Ramos (cell line): Measurements from ENCODE around the gene OR2H2.

Source experiments
- in situ Hi-C: fragments of 300-500 bp; cut with MboI; formaldehyde crosslinking; loops from one replicate; pipeline ENCODE4 v1.14.3; 2022; ENCODE audit warnings: low sequenced_read_pairs; ENCODE audit not compliant: unreplicated experiment

Gene OR2H2

DNA sequence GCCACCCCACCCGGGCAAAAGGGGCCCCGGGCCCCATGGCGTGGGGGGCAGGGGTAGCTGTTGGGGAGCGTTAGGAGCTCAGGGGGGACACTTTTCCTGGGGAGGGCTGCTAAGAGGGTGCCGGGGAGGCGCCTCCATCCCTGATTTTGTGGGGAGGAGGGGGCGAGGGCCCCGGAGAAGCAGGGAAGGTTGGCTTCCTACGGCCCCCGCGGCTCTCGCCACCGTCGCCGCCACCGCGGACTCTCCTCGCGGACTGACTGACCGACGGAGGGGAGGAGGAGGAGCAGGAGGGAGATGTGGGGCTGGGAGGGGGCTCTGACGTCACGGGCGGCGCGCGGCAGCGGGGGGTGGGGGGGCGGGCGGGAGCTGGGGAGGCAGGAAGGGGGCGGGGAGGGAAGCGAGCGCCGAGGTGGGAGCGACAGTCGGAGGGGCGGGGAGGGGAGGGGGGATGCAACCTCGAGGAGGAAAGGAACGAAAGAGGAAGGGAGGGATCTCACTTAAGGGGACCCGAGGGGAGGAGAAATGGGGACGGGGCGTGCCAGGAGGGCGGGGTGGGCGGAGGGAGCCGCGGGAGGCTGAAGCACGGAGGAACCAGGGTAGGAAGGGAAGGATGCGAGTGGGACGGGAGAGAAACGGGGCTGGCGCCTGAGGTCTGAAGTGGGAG lies 43.0 kb downstream of the OR2H2 start:
- in situ Hi-C loops, result no loop called here

DNA sequence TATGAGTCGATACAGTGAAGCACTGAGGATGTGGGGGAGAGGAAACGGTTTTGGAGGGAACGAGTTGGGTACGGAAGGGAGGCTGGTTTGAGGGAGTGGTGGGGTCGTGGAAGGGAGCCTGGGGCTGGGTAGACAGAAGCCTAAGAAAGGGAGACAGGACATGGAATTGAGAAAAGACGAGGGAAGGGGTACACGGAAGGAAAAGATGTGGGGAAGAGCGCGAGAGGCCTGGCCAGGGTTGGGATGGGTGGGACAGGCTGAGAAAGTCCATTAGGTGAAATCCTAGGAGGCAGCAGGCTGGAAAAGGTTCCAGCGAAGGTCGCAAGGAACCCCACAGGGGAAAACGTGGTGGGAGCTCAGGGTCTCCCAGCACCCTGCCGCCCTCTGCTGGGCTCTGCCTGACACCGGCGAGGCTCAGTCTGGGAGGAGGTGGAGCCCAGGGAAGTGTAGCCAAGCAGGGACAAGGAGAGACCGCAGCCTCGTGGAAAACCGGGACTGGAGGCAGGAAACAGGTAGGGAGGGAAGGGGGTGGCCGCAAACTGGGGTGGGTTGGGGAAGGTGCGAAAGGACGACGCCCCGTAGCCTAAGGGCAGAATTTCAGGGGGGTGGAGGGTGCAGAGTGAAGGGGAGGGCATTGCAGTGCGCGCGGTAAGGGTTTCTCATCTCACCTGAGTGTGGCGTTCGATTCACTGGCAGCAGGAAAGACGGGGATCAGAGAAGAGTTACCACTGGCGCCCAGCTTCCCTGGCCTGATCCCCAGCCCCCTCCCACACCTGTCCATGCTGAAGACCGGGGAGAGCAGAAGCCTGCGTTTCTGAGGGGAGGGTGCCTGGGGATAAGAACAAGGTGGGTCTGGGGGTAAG lies 43.7 kb downstream of the OR2H2 start:
- in situ Hi-C loops, result no loop called here

DNA sequence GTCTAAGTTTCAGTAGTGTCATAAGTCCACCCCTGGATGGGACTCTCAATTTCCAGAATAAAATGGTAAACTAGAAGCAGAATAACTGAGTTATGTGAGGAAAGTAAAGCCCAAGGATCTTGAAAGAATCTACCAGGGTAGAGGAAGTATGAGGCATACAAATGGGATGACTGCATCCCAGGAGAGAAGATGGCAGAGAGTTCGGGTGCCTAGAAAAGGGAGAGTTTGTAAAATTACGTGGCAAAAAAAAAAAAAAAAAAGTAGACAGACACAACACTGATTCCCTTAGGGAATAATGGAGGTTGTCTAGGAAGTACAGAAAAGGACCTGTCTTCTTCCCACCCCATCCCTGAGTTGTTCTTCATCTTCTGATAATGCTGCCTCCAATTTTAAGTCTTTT lies 44.6 kb downstream of the OR2H2 start:
- in situ Hi-C loops, result no loop called here

DNA sequence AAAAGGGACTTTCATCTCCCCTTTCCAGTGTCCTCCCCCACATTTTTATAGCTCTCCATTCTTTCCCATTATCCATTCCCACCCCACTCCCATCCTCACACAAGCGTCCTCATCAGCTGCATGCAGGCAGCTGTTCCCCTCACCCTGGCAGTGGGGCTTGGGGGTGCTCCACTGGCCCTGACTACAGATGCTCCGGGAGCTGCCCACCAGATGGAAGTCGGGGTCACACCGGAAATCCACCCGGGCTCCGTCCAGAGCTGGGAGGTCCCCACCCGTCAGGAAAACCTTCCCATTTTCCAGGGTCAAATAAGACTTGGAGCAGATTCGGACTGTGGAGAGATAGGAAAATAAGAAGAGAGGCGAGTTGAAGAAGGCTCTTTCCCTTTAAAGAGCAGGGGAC lies 45.4 kb downstream of the OR2H2 start:
- in situ Hi-C loops, result no loop called here

DNA sequence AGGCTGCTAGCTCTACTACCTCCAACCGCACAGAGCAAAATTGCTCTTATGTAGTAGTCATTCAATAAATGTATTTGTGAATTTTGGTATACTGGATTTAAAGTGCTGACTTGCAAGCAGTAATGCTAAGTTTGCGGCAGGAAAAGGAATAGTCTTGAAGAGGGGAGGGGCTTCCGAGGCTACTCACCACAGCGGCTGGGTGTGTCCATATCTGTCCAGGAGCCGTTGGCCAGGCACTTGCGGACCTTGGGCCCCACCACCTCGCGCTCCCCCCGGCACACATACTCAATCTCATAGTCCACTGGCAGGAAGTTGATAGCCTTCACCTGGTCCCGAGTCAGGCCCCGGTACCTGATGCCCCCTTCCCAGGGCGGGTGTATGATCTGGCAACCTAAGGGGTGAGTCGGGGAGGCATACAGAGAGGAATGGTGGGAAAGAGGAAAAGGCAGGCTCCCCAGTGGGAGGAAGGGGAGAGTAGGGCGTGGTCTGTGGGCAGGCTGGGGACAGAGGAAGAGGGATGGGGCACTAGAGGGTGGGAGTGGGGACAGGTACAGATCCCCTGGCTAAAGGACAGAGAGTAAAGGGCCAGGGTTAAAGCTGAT lies 46.4 kb downstream of the OR2H2 start:
- in situ Hi-C loops, result no loop called here

DNA sequence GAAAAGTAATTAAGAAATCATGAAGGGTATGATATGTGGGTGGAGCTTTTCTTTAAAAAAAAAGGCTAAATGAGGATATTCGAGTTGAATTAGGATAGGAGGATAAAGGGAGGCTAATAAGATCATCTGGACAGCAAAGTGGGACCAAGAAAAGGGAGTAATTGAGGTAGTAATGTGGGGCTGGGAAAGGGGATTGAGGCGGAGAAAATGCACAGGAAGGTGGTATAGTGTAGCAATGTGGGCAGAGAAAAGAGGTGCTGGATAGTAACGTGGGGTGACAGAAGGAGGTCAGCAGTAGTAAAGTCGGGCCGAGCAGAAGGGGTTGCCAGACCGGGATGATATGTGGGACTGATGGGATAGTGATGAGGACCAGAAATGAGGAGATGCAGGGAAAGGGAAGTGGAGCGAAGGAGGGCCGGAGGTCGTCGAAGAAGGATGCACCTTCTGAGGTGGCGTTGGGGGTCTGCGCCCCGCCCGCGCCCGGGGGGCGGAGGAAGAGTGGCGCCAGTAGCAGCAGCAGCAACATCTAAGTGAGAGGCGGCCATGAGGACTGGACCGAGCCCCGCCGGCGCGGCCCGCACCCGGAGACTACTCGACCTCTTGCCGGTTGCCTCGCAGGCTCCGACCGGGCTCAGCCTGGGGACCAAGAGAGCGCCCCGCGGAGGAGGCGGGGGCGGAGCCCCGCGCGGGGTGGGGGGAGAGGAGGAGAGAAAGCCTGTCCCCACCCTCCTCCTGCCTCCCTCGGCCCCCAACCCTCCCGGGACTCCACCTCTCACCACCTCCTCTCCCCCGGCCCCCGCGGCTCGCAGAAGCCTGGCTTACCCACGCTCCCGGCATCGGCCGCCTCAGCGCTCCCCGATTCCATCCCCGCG lies 47.2 kb downstream of the OR2H2 start:
- in situ Hi-C loops, result no loop called here

DNA sequence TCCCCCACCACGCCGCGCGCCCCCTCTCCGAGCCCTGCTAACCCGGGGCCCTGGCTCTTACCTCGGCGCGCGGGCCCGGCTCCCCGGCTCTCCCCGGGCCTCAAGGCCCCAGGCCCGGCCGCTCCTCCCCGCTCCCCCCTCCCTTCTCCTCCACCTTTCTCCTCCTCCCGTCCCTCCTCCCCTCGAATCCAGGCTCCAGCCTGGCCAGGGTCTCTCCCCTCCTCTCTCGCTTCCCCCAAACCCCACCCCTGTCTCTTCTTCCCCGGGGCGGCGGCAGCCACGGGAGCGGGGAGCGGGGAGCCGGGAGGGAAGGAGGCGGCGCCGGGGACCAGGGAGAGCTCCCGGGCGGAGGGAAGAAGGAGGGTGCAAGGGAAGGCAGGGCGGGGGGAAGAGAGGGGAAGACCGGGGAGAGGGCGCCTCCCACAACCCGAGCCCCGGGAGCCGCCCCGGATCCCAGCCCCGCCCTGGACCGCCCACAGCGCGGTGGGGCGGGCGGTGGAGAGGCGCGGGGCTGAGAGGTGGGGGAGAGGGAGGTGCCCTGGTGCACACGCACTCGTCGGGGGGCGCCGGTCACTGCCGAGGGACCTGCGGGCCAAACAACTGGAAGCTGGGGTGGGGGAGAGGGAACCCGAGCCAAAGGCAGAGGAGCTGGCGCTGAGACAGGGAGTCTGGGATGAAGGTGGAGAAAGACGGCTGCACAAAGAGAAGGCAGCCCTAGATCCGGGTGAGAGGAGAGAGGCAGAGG lies 48.0 kb downstream of the OR2H2 start, which contains the start of gene GABBR1:
TSS of gene GABBR1 (minus strand) at position 395 of the 745 bp plus-strand sequence. CDS start 798 bp downstream, outside the sequence.
- in situ Hi-C loops, result no loop called here

DNA sequence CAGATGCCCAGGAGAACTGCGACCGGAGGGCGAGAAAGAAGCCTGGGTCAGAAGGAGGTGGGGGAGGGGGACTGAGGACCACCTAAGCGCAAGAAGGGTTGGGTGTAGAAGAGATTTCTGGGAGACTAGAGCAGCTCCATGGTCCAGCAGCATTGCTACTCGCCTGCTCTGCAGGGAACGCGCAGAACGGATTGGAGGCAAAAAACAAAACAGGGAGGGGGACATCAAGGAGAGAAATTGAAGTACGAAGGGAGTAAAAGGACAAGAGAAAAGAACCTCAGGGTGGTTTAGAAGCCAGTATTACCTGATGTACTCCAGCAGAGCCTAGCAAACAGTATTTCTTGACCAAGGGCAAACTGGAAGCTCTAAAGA lies 48.6 kb downstream of the OR2H2 start:
- in situ Hi-C loops, result no loop called here

DNA sequence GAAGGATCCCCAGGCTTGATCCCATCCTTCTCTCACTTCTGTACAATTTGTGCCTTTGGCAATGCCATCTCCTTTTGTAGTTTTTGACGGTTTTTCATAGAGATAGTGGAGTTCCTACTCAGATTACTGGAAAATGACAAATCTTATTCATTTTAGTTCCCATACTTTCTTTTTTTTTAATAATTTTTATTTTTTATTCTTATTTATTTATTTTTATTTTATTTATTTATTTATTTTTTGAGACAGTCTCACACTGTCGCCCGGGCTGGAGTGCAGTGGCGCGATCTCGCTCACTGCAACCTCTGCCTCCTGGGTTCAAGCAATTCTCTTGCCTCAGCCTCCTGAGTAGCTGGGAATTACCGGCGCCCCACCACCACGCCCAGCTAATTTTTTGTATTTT lies 52.3 kb downstream of the OR2H2 start:
- in situ Hi-C loops, result no loop called here
